Liver (tissue), 3 donors: ENCODE data around the gene UNC13B.

ENCODE experiments used
- ATF3 ChIP-seq: IDR thresholded peaks from 2 replicates; pipeline ENCODE4 v1.6.1; 2016; ENCODE audit warnings: antibody characterized with exemption
- CTCF ChIP-seq: fragments of 150-350 bp; IDR thresholded peaks from 2 replicates; pipeline ENCODE4 v1.5.1; 2017; ENCODE audit warnings: improper control_type of control experiment, low read depth, low read length; ENCODE audit not compliant: missing input control
- FOXA1 ChIP-seq: IDR thresholded peaks from 2 replicates; pipeline ENCODE4 v1.6.1; 2016; ENCODE audit warnings: antibody characterized with exemption
- JUND ChIP-seq, 2 donors: IDR thresholded peaks; 2 replicates each; pipeline ENCODE4 v1.6.1; 2016; ENCODE audit warnings: antibody characterized with exemption in 2 of 2
- MAX ChIP-seq: IDR thresholded peaks from 2 replicates; pipeline ENCODE4 v1.6.1; 2016; ENCODE audit warnings: antibody characterized with exemption
- NR2F2 ChIP-seq: IDR thresholded peaks from 2 replicates; pipeline ENCODE4 v1.6.1; 2016; ENCODE audit warnings: antibody characterized with exemption
- RAD21 ChIP-seq, 2 donors: IDR thresholded peaks; 2 replicates each; pipeline ENCODE4 v1.6.1; 2016; ENCODE audit warnings: antibody characterized with exemption in 2 of 2, mild to moderate bottlenecking in 2 of 2
- REST ChIP-seq: IDR thresholded peaks from 2 replicates; pipeline ENCODE4 v1.6.1; 2016; ENCODE audit warnings: antibody characterized with exemption, mild to moderate bottlenecking
- RXRA ChIP-seq, 2 donors: IDR thresholded peaks; 2 replicates each; pipeline ENCODE4 v1.6.1; 2017 to 2018; ENCODE audit warnings: antibody characterized with exemption in 2 of 2, mild to moderate bottlenecking in 1 of 2
- SP1 ChIP-seq: IDR thresholded peaks from 2 replicates; pipeline ENCODE4 v1.6.1; 2018; ENCODE audit warnings: antibody characterized with exemption, mild to moderate bottlenecking
- TAF1 ChIP-seq: conservative IDR thresholded peaks from 2 replicates; pipeline ENCODE4 v1.6.1; 2016; ENCODE audit warnings: antibody characterized with exemption, mild to moderate bottlenecking
- ZBTB33 ChIP-seq: IDR thresholded peaks from 2 replicates; pipeline ENCODE4 v1.6.1; 2016; ENCODE audit warnings: antibody characterized with exemption
- donor health status: healthy.
- donor health status: healthy.

GRCh38 chr9:35193762-35194161 is 32.0 kb downstream of the UNC13B start:
- peak; percentile 7 for TF ChIP-seq CTCF
- TF ChIP-seq REST: no peak
- TF ChIP-seq MAX: no peak
- no peak for TF ChIP-seq NR2F2
- no peak for TF ChIP-seq SP1
- no peak for TF ChIP-seq RXRA (IDR thresholded peaks at IDR 0.05)
- no peak for TF ChIP-seq FOXA1
- TF ChIP-seq TAF1: no peak
- TF ChIP-seq ZBTB33: no peak
- no peak for TF ChIP-seq ATF3
- TF ChIP-seq RAD21 (IDR thresholded peaks at IDR 0.05): peak in 1 of 2 donors; percentile 46
- no peak for TF ChIP-seq JUND (IDR thresholded peaks at IDR 0.05)
